ENCODE results near the gene PCDH9.

DNA sequence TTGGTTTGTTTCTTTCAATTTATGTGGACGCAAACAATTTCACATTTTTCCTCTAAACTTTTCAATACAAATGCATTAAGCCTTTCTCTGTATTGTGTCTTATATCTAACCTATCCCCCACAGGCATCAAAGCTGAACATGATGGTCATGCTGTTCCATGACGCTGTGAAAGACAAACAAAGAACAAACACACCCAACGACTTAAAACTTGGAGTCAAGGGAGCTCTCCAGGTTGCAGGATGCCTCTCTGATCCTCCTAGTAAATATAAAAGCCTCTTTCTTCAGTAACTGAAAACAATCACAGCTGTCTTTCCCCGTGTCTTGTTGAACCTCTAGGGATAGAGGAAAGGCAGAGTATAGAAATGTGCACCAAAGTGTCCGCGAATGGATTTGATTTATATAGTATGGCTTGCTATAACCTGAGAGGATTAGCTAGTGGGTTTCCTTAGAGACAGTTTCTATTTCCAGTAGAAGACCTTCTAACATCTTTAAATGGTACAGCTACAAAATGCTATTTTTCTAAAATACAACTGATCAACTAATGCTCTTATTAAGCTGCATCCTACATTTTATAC is 43.1 kb downstream of the PCDH9 start:
- TF ChIP-seq EZH2 (IDR thresholded peaks at IDR 0.05; ENCODE audit: borderline replicate concordance, low read depth, low read length, poor library complexity, severe bottlenecking), result no peak
- TF ChIP-seq, protein P1, sequence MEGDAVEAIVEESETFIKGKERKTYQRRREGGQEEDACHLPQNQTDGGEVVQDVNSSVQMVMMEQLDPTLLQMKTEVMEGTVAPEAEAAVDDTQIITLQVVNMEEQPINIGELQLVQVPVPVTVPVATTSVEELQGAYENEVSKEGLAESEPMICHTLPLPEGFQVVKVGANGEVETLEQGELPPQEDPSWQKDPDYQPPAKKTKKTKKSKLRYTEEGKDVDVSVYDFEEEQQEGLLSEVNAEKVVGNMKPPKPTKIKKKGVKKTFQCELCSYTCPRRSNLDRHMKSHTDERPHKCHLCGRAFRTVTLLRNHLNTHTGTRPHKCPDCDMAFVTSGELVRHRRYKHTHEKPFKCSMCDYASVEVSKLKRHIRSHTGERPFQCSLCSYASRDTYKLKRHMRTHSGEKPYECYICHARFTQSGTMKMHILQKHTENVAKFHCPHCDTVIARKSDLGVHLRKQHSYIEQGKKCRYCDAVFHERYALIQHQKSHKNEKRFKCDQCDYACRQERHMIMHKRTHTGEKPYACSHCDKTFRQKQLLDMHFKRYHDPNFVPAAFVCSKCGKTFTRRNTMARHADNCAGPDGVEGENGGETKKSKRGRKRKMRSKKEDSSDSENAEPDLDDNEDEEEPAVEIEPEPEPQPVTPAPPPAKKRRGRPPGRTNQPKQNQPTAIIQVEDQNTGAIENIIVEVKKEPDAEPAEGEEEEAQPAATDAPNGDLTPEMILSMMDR (conservative IDR thresholded peaks at IDR 0.05; ENCODE audit: low read depth, low read length), result no peak

Measured in A673 (cell line).